HG03575 (cell line): ENCODE measurements around the gene CDCP2.
"Not testable (repeated sequence)": the region's sequence is repeated elsewhere in the genome, so short reads cannot be mapped to it uniquely, and the experiment has no call there.

Experiments used
- ATAC-seq: cut with Tn5 transposase; IDR thresholded peaks from one replicate; pipeline ENCODE4 v1.9.1; 2021; ENCODE audit not compliant: unreplicated experiment, insufficient number of reproducible peaks, low FRiP score; ENCODE audit errors: extremely low read depth

CDCP2 gene

DNA sequence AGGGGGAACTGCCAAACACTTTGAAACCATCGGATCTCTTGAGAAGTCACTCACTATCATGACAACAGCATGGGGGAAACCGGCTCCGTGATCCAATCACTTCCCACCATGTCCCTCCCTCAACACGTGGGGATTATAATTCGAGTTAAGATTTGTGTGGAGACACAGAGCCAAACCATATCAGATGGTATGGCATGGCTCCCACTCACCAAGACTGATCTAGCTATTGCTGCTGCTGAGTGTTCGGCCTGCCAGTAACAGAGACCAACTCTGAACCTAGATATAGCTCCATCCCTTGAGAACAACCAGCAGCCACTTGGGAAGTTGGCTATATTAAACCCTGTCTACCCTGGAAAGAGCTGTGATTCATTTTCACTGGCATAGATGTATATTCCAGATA, 49.4 kb downstream of the CDCP2 start:
- no peak for ATAC-seq

DNA sequence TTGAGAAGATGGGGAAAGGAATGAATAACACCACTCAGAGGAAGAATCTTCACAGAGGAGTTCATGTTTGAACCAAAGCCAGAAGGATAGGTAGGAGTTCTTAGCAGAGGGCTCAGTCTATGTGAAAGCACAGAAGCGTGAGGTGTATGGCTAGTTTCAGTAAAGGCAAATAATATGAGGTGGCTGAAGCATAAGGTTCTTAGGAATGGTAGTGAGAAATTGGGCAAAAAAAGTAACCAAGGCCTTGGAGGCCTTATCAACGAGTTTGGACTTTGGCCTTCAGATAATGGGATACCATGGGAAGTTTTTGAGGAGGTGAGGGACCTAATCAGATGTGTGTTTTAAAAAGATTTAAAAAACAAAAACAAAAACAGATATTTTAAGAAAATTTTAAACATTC, 52.3 kb downstream of the CDCP2 start:
- no peak for ATAC-seq

DNA sequence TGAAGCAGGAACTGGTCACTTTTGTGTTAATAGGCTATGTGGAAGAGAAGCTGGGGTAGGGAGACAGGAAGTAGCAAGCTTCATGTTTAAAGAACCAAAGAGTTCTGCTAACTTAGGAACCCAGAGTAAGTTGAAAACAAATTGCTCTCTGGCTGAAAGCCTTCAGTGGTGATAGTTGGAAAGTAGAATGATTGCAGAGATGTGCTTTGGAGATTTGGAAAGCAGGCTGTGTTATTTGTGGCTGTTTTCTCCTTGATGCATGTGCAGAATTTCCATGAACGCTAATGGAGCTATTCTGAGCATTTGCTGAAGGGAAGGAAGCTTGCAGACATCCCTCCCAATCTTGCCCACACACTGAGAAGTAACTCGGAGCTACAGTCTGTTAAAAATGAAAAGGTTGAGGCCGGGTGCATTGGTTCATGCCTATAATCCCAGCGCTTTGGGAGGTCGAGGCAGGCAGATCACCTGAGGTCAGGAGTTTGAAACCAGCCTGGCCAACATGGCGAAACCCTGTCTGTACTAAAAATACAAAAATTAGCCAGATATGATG, 53.7 kb downstream of the CDCP2 start:
- ATAC-seq, result no peak

DNA sequence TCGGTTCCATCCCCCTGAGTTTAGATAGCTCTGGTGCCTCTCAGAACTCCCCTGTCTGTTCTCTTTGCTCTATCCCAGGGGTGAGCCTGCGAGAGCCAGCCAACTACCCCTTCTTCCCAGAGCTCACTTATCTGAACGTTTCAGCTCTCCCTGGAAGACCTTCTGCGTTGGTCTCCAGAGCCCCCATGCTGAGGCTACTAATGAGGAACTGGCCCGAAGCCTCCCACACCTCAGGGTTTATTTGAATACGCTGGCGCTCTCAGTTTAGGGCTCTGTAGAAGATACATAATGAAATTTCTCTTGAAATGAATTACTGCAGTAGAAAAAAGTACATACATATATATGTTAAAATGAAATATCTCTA, 55.9 kb downstream of the CDCP2 start:
- ATAC-seq, result no peak

DNA sequence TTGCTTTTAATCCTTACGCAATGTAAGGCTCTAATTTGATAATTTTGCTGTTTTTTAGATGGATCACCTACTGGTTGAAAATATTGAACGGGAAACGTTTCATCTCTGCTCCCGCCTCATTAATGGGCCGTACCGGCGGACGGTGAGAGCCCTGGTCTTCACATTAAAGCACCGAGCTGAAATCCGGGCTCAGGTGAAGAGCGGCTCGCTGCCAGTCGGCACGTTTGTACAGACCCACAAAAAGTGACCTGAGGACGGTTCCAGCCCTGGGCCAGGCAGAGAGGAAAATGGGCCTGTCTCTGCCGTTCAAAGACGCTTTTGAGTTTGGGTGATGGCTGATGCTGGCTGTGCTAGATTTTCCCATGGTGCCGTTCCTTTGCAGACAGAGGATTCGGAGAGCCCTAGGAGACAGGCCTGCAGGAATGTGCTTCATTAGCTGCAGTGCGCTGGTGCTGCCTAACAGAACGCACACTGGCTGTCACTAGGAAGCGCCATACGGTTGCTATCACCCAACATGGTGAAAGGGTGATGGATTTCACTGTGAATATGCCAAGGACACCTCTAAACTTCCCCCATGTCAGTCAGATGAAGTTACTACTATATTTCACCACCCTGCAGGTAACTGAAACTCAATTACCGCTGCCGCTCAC, 56.4 kb downstream of the CDCP2 start:
- no peak for ATAC-seq

DNA sequence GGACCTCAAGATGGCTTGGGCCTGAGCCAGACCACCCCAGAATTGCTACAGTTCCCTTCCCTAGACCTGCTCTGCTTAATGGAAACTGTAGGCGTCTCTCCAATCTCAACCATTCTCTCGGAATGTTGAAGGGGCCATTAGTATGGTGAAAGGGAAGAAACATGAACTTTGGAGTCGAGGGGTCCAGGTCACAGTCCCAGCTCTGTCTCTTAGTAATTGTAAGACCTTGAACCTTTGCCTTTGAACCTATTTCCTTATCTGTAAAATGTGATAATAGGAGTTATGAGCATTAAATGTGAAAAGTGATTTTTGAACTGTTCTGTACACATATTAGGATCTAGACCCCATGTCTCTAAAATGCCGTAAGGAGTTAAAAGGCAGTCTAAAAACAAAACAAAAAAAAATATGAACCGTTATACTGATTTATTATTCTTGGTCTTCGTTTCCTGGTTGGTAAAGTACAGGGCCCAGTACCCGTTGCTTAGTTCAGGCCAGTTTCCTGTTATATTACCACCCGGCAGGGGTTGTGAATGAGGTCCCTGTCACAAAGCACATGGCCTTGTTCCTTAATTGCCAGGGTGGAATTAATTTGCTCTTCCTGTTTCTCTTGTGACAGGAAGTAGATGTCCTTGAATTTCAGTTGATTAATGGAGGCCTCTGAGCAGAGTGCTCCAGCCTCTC, 57.1 kb downstream of the CDCP2 start:
- ATAC-seq, result no peak

DNA sequence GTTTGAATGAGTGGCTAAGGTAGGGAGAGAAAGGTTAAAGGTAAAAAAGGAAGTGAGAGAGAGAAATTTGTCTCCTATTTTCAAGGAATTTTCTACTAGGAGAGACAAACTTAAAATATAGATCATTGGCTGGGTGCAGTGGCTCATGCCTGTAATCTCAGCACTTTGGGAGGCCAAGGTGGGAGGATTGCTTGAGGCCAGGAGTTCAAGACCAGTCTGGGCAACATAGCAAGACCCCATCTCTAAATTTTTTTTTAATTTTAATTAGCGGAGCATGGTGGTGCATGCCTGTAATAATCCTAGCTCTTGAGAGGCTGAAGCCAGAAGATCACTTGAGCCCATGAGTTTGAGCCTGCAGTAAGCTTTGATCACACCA, 58.1 kb downstream of the CDCP2 start:
- ATAC-seq, result not testable (repeated sequence)

DNA sequence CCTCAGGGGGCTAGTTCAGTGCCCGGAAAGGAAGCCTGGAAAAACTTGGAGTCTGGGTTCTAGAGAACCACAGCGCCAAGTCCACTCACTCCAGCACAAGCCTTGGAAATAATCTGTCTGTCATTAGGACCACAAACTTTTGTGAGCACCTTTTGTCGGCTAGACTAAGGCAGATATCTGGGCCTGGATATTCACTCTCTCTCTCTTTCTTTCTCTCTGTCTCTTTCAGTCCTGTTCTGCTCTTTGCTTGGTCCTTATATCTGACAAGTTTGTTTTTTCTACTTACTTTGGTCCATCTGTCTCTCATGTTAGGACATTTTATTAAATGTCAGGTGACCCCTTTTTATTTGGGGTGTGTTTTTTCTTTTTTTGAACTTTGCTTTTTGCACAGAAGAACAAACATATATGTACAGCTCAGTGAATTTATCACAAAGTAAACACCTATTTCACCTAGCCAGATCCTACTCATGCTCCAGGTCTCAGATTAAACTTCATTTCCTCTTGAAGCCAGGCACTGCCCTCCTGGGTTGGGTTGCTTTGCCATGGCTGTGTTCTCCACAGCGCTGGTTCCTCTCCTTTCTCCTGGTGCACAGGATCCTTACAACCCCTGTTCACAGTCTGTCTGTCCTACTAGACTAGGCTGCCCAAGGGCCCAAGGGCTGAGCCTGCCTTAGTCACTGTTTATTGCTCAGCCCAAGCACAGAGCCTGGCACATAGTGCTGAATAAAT, 58.6 kb downstream of the CDCP2 start:
- no peak for ATAC-seq

DNA sequence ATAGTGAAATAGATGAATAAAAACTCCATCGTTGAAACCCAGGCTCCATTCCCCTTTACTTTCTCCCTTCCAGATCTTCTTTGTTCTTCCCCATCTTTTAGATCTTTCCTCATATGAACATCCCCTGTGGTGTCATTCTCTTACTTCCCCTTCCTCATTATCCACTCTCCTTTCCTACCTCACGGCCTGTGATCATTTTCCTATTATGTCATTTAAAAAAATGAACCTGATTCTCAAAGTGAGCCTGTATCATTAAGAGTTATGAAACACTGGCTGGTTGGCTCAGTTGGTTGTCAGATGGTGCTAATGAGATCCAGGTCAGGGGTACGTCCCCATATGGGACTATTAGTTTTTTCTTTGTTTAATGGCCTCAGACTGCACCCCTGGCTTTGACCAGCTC, 61.1 kb downstream of the CDCP2 start:
- no peak for ATAC-seq

DNA sequence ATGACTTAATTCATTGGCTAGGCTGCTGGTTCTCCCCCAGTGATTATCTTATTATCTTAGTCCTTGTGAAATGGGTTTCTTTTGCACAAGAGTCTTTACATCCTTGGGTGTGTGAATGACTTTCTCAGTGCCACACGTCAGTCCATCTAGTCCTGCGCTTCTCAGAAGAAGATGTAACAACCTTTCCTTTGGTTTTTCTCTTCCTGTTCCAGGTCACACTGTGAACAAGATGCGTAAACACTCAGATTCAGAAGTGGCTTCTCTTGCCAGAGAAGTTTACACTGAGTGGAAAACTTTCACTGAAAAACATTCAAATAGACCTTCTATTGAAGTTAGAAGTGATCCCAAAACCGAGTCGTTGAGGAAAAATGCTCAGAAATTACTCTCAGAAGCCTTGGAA, 64.4 kb downstream of the CDCP2 start:
- no peak for ATAC-seq

DNA sequence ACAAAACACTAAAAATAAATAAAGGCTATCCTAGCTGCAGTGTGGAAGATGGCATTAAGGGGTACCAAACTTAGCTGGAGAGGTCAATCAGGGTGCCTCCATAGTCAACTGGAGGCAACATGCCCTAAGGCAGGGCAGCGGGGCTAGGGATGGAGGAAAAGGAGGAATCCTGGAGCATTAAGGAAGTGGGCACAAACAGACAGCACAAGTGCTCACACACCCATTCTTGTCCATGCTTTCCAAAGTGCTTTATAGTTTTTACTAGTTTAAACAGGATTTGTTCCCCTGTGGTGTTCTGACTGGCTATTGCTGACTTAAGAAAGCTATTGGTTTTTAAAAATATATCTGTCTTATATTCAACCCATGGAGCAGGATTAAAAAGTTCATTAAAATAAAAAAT, 66.0 kb downstream of the CDCP2 start:
- ATAC-seq, result no peak

DNA sequence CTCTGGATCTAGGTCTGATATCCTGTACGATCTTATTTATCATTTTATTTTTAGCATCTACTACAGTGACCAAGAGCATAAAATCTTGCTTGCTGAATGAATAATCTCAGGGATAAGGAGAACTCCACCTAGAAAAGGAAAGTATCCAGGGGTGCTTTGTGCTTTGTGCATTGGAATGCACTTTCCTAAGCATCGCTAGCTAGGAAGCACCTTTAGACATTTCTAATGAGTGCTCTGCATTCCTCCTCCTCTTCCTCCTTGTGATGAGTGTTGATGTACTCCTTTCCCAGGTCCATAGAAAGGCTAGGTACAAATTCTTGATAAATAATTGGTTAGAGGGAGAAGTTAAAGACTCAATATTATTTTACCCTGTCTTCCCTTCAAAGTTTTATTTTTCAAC, 68.0 kb downstream of the CDCP2 start:
- no peak for ATAC-seq
